ENCODE results near the gene XAGE5.
A peak's percentile ranks its signal among the peaks of the same experiment; 100 is the strongest.
"Not testable (repeated sequence)": the region's sequence is repeated elsewhere in the genome, so short reads cannot be mapped to it uniquely, and the experiment has no call there.

The XAGE5 gene, protein sequence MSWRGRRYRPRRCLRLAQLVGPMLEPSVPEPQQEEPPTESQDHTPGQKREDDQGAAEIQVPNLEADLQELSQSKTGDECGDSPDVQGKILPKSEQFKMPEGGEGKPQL

DNA sequence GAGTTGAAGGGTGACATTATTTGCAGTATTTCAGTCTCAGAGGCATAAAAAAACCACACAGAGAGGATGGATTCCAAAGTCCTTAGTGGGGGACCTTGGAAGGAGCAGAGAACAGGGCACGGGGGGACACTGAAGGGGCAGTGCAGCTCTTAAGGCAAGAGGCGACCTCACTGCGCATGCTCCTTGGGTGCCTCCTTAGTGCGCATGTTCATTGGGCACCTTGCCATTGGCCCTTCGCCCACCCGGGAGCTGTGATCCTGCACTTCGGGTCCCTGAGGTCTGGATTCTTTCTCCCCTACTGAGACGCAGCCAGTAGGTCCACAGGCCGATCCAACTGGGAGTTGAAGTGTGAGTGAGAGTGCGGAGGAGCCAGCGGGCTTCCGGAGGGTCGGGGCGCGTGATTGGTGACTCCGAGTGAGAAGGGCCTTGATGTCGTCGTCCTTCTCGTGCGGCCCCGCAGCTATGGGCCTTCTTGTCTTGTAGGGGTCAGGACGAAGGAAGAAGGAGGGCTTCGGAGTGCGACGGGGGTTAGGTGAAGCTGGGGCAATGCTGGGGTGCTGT lies at the start of gene XAGE5:
Gene XAGE5 (plus strand): TSS at position 223 of the 561 bp plus-strand sequence. CDS start 1,280 bp downstream, outside the sequence.
- no peak for DNase-seq (ENCODE audit: low spot score)

DNA sequence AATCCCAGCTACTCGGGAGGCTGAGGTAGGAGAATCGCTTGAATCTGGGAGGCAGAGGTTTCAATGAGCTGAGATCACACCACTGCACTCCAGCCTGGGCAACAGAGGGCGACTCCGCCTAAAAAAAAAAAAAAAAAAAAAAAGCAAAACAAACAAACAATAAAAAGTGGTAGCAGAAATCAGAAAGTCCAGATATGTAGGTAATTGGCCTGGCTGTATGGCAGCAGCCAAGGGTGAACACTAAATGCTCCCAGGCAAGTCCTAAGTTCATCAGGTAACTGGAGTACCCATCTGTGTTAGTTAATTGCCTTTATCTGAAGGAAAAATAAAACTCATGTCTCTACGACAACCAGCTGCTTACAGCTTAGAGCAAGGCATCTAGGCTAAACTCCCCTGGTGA lies 45.1 kb upstream of the XAGE5 start:
- DNase-seq (ENCODE audit: low spot score), result not testable (repeated sequence)

DNA sequence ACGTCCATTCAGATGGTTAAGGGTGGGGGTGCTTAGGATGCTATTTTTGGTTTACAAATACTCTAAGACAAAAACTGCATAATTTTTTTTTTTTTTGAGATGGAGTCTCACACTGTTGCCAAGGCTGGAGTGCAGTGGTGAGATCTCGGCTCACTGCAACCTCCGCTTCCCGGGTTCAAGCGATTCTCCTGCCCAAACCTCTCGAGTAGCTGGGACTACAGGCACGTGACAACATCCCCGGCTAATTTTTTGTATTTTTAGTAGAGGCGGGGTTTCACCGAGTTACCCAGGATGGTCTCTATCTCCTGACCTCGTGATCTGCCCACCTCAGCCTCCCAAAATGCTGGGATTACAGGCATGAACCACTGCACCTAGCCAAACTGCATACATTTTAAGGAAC lies 37.6 kb upstream of the XAGE5 start:
- DNase-seq (ENCODE audit: low spot score), result not testable (repeated sequence)

DNA sequence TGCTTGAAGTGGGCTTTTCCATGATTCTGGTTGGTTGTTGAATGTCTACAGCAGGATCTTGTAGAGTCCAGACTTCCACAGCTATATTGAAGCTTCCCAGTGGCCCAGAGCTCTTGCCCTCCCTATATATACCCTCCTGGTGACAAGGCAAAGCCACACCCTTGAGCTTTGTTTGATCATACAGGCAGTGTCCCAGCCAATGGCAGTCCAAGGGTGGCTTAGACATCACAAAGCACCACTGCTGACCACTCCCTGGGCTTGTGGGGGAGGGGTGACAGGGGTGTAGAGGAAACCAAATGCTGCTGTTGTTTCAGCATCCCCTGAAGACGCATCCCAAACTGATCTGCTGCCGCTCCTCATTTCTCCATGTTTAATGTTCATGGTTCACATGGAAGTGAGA lies 13.8 kb upstream of the XAGE5 start, which contains the start of gene SPANXN5:
Gene SPANXN5 (minus strand): TSS at position 101 of the 400 bp plus-strand sequence. CDS start 79 bp downstream, at position 22.
- not testable (repeated sequence) for DNase-seq (ENCODE audit: low spot score)

DNA sequence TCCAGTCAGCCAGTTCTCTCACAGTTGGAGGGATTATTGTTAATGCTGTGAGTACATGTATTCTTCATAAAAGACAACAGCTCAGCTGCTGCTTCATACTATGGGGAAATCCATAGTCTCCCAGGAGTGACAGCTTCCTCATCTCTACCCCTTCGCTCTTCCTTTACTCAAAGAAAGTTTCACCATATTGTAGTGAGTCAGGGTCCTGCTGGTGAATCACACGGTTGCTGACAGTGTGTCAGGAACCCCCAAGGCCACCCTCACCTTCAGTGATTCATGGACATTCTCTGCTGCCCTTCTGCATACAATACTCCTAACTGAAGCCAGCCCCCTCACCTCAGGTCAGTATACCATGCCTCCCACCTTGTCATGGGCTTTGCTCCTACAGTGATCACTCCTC lies 6.2 kb upstream of the XAGE5 start:
- not testable (repeated sequence) for DNase-seq (ENCODE audit: low spot score)

DNA sequence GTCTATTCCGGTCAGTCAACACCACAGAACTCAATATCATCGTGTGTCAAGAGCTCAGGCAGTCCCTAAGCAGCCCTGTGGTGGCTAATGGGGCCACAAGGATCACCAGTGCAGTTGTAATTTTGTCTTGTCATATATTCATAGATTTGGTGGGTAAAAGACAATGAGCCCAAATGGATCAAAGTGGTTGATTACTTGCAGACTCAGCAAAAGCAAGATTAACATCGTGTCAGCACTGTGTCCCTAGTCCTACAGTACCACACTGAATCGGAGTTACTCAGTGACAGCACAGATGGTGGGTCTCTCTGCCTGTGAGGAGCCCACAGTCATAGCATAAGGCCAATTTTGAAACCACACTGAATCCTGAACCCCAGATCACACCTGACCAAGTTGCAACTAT lies 8.7 kb downstream of the XAGE5 start:
- no peak for DNase-seq (ENCODE audit: low spot score)

DNA sequence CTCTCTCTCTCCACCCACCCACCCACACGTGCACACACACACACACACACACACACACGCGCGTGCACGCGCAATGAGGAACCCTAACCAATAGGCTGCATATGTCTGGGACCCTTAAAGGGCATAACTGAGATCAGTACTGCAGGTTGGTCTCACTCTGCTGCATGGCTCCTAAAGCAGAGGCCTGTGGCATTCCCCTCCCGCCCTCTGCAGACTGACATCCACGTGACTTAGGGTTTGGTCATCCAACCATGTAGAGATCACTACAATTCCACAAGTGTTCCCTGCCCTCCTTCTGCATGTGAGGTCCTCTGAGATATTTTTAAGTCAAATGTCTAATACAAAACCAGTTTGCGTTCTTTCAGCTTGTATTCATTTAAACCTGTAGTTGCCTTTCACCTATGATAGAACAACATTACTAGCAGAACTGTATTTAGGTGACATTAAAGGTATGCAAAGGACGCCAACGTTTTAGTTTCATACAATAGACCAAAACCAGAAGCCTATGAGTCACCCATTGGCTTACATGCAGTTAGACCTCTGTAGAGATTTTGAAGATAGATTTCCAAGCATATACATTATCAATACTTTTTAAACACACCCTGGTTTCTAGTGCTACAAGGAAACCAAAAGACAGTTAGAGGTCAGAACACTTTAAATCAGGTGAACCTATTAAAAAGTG lies 10.1 kb downstream of the XAGE5 start:
- DNase-seq (ENCODE audit: low spot score), result no peak

DNA sequence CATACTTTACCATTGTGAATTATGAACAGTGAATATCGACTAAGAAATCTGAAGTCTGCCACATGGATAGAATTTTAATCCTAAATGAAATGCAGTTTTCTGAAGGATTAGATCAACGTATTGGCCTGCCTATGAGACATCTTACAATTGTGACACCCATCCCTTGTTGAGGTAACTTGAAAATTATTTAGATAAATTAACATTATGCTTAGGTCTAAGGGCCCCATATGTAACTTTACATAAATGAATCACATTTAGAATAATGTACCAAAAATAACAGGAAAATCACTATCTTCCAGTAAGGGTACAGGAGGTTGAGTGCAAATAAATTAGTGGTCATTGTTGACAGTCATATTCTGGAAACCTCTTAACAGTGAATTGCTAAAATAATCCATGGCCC lies 13.5 kb downstream of the XAGE5 start:
- DNase-seq (ENCODE audit: low spot score), result no peak

DNA sequence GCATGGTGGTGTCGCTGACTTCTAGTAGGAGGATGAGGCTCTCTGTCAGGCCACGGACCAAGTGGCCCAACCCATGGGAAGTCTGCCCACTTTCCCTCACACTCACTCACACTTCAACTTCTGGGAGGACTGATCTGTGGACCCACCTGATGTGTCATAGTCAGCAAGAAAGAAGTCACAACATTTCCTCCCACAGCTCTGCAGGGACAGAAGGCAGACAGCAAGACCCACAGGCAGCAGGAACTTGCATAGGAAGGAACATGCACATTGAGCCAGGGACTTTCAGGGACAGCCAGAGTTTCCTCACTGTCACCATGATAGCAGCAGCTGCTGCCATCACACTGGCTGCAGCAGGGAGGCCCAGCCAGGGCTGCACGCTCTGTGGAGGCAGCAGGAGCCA lies 19.5 kb downstream of the XAGE5 start:
- DNase-seq (ENCODE audit: low spot score), result no peak

DNA sequence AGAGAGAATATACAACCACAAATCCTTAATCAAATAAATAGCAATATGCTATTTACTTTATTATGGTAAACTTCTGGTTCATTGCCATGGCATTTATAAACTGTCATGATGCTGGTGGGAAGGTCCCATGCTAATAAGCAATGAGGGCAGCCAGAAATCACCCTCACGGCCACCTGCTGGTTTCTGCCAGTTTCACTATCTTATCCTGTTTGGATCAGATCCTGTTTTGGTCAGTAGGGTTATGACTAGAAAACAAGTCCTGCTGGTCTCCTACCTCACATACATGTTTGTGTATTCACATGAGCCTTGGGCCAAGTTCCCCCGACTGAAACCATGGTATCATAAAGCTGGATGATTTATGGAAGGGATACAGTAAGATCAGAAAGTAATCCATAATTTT lies 28.1 kb downstream of the XAGE5 start:
- DNase-seq (ENCODE audit: low spot score), result no peak

DNA sequence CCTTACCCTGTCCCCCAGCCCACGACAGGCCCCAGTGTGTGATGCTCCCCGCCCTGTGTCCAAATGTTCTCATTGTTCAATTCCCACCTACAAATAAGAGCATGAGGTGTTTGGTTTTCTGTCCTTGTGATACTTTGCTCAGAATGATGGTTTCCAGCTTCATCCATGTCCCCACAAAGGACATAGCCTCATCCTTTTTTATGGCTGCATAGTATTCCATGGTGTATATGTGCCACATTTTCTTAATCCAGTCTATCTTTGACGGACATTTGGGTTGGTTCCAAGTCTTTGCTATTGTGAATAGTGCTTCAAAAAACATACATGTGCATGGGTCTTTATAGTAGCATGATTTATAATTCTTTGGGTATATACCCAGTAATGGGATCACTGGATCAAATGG lies 32.5 kb downstream of the XAGE5 start:
- DNase-seq (ENCODE audit: low spot score), result not testable (repeated sequence)

DNA sequence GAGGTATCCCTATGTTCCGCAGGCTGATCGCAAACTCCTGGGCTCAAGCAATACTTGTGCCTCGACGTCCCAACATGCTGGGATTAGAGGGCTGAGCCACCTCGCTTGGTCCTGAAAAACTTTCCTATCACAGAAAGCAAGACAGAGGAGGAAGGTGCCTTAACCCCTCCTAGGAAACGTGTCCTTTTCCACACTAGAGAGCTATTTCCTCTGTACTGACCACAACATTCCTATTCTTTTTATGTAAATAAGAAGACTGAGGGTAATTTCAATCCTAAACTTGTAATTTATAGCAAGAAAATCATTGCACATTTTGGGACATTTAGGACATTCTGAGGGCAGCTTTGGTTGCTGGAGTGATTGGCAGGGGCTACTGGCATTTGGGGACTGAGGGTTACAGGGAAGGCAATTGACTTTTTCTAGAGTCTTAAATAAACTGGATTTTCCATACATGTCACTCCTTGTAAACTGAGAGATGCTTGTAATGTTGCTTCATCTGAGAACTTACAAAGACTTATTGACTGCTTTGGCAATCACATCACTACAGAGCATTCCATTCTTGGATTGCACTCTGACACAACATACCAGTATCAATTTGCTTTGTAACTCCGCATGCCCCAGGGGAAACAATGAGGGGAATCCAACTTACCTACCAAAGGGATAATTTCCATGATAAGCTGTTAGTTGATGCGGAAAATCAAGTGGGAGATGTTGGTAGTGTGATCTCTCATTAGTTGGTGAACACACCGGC lies 41.2 kb downstream of the XAGE5 start:
- DNase-seq (ENCODE audit: low spot score), result peak; percentile 15

DNA sequence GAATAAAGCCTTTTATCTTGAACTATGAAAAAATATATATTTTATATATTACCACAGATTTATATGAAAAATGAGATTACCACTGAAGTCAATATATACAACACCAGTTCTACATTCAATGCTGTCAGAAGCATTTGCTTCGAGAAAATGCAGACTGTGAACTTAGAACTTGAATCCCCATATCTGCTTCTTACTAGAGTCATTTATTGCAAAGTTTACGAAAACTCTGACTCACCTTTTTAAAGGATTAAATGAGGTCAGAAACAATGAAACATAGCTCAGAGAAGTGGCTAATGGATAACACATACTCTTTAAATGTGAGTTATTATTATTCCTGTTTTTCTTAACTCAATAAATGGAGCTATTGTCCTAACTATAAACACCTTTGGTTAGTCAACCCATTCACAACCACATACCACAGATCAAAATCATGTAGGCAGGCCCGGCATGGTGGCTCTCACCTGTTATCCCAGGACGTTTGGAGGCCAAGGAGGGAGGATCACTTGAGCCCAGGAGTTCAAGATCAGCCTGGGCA lies 46.0 kb downstream of the XAGE5 start:
- not testable (repeated sequence) for DNase-seq (ENCODE audit: low spot score)

DNA sequence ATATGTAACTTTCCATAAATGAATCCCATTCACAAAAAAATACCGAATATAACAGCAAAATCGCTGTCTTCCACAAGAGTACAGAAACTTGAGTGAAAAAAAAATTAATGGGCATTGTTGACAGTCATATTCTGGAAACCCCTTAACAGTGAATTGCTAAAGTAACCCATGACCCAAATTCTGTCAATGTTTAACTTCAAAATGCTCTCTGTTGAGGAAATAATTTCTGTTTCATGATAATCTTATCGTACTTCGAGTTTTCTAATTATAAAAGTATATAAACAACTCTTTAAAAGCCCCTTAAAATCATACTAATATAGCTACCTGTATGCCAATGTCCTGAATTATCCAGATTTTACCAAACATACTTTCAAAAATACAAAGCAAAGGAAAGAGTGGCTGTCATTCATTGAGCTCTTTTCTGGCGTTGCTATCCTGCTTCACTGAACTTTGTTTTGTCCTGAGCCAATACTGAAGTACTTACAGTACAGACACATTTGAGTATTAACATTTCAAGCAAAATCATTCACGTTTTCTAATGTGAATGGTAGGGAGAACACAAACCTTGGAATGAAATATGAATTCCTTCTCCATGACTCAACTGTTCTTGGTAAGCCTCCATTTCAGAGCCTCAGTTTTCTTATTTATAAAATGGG lies 54.4 kb downstream of the XAGE5 start:
- DNase-seq (ENCODE audit: low spot score), result no peak

Measured in GM03348 (cell line).